Stimulated activated naive CD8-positive, alpha-beta T cell treated with anti-CD3 and anti-CD28 coated beads, Interleukin-15, Interleukin-2, amounts not matched to agents 100 ng/mL and 50 ng/mL, for 24 hours (primary cell): Measurements from ENCODE around the gene SPINT2.
"Not testable (repeated sequence)": the region's sequence is repeated elsewhere in the genome, so short reads cannot be mapped to it uniquely, and the experiment has no call there.

Experiments
- H3K27ac Mint-ChIP-seq: one replicate; pipeline ENCODE4 v1.8.0; 2021; ENCODE audit warnings: mild to moderate bottlenecking, mixed read lengths
- H3K27me3 Mint-ChIP-seq: one replicate; pipeline ENCODE4 v1.8.0; 2021; ENCODE audit warnings: mixed read lengths
- H3K36me3 Mint-ChIP-seq: one replicate; pipeline ENCODE4 v1.8.0; 2021; ENCODE audit warnings: low read depth, mixed read lengths
- H3K4me1 Mint-ChIP-seq: one replicate; pipeline ENCODE4 v1.8.0; 2021; ENCODE audit warnings: low read depth, mixed read lengths
- H3K4me3 Mint-ChIP-seq: one replicate; pipeline ENCODE4 v1.8.0; 2021; ENCODE audit warnings: mild to moderate bottlenecking, mixed read lengths
- H3K9me3 Mint-ChIP-seq: one replicate; pipeline ENCODE4 v1.8.0; 2021; ENCODE audit warnings: mixed read lengths

The SPINT2 gene

DNA sequence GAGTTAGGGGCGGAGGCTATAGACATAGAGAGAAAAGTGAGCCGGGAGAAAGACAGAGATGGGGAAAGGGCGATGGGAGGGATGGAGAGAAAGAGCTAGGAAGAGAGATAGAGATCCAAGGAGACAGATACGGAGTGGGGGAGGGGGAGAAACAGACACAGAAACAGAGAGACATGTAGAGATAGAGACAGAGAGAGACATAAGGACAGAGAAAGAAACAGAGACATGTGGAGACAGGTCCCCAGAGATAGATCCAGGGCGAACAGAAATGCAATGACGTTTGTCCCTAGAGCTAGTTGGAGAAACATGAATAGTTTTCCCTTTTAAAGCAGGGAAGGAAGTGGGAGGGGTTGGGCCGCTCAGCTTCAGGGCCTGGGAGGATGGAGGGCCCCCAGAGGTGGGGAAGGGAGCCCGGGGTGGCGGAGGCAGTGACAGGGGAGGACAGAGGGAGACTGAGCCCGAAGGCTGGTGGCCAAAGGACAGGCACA, 12.8 kb upstream of the SPINT2 start:
- Mint-ChIP-seq H3K36me3 (no peaks in the 10 kb centered on the region), H3K27me3 (peaks cover 14% of the 10 kb centered on the region), H3K4me1 (peaks cover 13% of the 10 kb centered on the region), H3K4me3 (no peak overlapping the region), H3K9me3 (no peaks in the 10 kb centered on the region), H3K27ac (no peak overlapping the region)

DNA sequence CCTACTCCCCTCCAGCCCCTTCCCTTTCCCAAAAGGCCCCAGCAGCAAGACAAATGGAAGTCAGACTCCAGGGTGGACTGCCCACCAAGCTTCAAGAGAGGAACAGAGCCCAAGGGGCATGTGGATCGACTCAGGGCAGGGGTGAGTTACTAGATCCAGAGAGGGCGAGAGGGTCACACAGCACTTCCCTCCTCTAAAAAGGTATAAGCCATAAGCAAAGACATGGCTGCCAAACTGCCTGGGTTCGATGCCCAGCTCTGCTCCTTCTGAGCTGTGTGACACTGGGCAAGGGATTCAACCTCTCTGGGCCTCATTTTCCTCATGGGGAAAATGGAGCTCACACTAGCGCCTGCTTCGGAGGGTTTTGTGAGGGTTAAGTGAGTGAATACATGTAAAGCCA, 12.0 kb upstream of the SPINT2 start:
- peaks cover 16% of the 10 kb centered on the region for H3K4me1 Mint-ChIP-seq
- no peak overlapping the region for H3K4me3 Mint-ChIP-seq
- H3K27me3 Mint-ChIP-seq, result peaks cover 21% of the 10 kb centered on the region
- H3K27ac Mint-ChIP-seq, result no peak overlapping the region
- H3K36me3 Mint-ChIP-seq, result no peaks in the 10 kb centered on the region
- no peaks in the 10 kb centered on the region for H3K9me3 Mint-ChIP-seq

DNA sequence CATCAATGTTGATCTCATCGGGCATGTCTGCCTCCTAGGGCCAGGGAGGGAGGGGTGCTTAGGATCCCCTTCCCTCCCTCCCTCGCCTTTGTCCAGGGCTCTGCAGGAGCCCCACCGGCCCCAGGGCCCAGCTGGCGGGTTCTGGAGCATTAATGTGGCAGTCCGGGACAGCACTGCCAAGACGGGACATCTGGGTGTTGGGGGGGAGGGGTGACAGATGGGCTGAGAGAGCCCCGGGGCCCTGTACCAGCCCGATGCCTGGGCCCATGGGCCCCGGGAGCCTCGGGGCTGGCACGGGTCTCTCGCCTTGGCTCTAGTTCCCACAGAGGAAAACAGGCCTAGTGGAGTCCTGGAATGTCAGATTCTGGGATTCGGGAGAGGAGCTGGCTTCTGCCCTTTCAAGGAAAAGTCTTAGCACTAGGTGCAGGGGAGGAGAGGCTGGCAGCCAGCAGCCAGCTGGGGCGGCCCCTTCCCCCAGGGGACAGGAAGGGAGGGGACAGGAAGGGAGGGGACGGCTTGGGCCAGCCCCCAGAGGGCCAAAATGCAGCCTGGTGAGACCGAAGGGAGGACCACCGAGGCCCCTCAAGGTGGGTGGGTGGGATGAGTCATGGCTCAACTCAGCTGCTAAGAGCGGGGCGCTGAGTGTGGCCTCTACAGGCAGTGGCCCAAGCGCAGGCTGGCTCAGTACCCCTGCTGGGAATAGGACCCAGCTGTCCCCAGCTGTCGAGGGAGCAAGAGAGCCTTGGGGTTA, 11.3 kb upstream of the SPINT2 start:
- H3K4me1 Mint-ChIP-seq, result peaks cover 16% of the 10 kb centered on the region
- no peaks in the 10 kb centered on the region for H3K36me3 Mint-ChIP-seq
- H3K27me3 Mint-ChIP-seq, result peaks cover 23% of the 10 kb centered on the region
- H3K4me3 Mint-ChIP-seq, result no peak overlapping the region
- H3K27ac Mint-ChIP-seq, result no peak overlapping the region
- no peaks in the 10 kb centered on the region for H3K9me3 Mint-ChIP-seq

DNA sequence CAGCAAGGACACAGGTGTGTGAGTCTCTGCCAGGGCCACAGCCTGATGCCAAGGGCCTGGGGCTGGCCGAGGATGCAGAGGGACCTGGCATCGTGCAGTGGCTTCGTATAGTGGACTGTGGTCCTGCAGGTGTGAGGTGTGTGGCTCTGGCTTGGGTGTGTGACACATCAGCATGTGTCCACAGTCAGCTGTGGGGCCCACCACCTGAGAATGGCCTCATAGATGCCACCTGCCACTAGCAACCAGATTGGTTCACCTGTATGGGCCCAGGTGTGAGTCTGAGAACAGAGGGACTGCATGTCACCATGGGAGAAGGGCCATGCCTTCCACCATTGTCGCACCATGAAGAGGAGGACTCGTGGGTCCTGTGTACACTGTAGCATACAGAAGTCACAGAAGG, 10.6 kb upstream of the SPINT2 start:
- H3K9me3 Mint-ChIP-seq, result no peaks in the 10 kb centered on the region
- peaks cover 24% of the 10 kb centered on the region for H3K27me3 Mint-ChIP-seq
- peaks cover 16% of the 10 kb centered on the region for H3K4me1 Mint-ChIP-seq
- H3K27ac Mint-ChIP-seq, result no peak overlapping the region
- no peak overlapping the region for H3K4me3 Mint-ChIP-seq
- no peaks in the 10 kb centered on the region for H3K36me3 Mint-ChIP-seq

DNA sequence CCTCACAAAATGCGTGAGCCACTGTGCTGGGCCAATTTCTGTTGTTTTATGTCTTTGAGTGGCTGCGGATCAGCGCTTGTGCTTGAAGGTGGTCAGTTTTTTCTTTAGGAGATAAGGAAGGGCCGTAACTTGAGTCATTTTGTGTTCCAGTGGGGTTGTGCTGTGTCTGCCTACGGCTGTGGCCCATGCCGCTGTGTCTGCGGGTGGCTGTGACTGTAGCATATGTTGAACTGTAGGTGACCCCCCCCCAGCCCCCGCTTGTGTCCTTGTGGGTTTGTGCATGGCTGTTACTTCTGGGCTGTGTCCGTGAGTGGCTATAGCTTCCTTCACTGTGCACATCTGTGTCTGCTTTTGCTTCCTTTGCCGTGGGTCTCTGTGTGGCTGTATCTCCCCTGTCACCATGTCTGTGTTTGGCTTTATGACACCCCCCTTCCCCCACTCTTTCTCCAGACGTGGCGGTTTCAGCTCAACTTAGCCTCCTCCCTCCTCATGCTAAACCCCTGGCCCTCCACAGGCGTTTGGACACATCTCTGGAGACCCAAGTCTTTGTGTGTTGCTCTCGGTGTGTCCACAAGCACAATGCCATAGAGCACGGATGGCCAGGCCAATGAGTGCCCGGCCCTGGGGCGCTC, 8.9 kb upstream of the SPINT2 start:
- Mint-ChIP-seq H3K9me3 (no peaks in the 10 kb centered on the region), H3K27me3 (peaks cover 24% of the 10 kb centered on the region), H3K36me3 (no peaks in the 10 kb centered on the region), H3K27ac (no peak overlapping the region), H3K4me3 (no peak overlapping the region), H3K4me1 (peaks cover 16% of the 10 kb centered on the region)

DNA sequence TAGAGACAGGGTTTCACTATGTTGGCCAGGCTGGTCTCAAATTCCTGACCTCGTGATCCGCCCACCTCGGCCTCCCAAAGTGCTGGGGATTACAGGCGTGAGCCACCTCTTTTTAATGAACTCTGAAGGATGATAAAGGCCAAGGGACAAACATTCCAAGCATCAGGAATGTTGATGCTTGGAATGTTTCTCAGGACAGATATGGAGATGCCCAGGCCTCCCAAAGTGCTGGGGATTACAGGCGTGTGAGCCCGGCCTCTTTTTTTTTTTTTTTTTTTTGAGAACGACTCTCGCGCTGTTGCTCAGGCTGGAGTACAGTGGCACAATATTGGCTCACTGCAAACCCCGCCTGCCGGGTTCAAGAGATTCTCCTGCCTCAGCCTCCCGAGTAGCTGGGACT, 2.4 kb upstream of the SPINT2 start:
- not testable (repeated sequence) for H3K9me3 Mint-ChIP-seq, H3K27me3 Mint-ChIP-seq, H3K4me3 Mint-ChIP-seq, H3K36me3 Mint-ChIP-seq, H3K27ac Mint-ChIP-seq
- peaks cover 33% of the 10 kb centered on the region for H3K4me1 Mint-ChIP-seq

DNA sequence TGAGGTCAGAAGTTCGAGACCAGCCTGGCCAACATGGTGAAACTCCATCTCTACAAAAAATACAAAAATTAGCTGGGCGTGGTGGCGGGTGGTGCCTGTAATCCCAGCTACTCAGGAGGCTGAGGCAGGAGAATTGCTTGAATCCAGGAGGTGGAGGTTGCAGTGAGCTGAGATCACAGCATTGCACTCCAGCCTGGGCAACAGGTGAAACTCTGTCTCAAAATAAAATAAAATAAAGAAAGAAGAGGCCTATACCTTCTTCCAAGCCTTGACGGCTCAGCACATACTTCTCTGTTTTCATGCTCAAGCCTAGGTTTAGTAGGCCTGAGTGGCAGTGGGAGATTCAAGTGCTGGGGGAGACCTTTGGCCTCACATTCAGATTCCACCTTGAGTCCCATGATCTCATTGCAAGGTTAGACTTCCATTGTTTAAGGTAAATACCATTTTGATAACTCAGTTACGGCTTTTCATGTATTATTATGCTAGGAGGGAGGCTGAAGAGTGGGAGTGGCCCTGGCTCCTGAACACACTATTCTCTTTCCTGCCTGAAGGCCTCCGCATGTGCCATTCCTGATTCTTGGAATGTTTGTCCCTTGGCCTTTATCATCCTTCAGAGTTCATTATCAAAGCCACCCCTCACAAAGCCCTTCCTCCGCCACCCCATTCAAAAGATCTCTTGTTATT, 1.6 kb upstream of the SPINT2 start:
- Mint-ChIP-seq H3K9me3 (no peaks in the 10 kb centered on the region), H3K27ac (peak overlapping the region; percentile 13), H3K4me1 (peaks cover 38% of the 10 kb centered on the region), H3K4me3 (no peak overlapping the region), H3K36me3 (no peaks in the 10 kb centered on the region), H3K27me3 (peaks cover 4% of the 10 kb centered on the region)

DNA sequence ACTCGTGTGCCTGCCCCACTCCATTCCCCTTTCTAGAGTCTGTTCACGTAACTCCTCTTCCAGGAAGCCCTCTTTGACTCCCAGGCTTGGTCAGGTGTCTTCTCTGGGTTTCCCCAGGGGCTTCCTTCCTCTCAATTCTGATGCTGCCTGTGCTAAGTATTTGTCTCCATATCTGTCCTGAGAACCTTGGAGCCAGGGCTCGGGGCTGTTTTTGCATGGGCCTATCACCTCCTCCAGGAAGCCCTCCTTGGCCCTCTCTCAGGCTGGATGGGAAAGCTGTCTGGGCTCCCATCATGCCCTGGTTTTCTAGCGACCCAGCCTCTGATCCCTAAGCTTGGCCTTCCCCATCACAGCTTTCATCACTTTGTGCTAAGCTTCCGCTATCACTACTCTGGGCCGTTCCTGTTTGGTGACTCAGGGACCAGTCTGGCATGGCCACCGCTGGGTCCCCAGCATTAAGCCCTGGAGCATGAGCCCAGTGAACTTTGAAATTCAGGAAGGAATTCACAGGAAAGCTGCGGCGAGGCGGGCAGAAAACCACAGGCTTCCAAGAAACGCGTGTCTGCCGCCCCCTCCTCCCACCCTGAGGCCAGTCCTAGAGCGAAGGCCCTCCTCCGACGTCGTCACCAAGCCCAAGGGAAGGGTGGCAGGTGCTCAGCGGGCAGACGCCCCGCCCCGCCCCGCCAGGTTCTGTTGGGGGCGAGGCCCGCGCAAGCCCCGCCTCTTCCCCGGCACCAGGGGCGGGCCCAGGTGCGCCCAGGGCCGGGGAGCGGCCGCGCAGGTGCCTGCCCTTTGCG, 486 bp upstream of the SPINT2 start:
- H3K36me3 Mint-ChIP-seq, result no peaks in the 10 kb centered on the region
- H3K4me1 Mint-ChIP-seq, result peaks cover 38% of the 10 kb centered on the region
- peak overlapping the region; percentile 90 for H3K27ac Mint-ChIP-seq
- H3K27me3 Mint-ChIP-seq, result no peaks in the 10 kb centered on the region
- no peaks in the 10 kb centered on the region for H3K9me3 Mint-ChIP-seq
- peak overlapping the region; percentile 82 for H3K4me3 Mint-ChIP-seq

DNA sequence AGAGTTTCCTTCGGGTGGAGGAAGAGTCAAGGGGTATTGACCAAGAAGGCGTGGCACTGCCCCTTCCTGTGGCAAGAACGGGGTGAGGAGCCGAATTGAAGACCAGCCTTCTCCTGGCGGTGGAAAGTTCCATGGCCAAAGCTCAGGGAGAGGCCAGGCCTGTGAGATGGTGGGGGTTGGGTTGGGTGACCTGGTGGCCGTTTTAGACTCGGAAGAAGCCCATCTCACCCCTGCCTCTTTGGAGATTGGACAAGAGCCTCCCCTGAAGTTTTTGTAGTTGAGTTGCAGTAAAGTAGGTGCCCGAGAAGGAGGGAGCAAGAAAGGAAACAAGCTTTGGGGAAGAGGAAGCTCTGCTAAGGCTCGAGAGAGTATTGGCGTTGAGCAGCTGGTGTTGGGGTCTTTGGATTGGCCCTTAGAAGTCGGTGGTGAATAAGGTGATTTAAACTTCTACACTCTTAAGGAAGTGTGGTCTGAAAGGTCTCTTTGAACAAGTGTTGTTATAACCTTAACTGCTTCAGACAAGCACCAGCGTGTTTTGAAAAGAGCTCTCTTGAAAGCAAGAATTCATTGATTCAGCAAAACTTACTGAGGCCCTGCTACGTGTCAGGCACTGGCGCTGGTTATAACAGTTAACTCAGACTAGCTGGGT, 964 bp downstream of the SPINT2 start:
- no peaks in the 10 kb centered on the region for H3K27me3 Mint-ChIP-seq
- no peaks in the 10 kb centered on the region for H3K9me3 Mint-ChIP-seq
- peak overlapping the region; percentile 81 for H3K27ac Mint-ChIP-seq
- H3K4me3 Mint-ChIP-seq, result peak overlapping the region; percentile 79
- peaks cover 43% of the 10 kb centered on the region for H3K4me1 Mint-ChIP-seq
- no peaks in the 10 kb centered on the region for H3K36me3 Mint-ChIP-seq

DNA sequence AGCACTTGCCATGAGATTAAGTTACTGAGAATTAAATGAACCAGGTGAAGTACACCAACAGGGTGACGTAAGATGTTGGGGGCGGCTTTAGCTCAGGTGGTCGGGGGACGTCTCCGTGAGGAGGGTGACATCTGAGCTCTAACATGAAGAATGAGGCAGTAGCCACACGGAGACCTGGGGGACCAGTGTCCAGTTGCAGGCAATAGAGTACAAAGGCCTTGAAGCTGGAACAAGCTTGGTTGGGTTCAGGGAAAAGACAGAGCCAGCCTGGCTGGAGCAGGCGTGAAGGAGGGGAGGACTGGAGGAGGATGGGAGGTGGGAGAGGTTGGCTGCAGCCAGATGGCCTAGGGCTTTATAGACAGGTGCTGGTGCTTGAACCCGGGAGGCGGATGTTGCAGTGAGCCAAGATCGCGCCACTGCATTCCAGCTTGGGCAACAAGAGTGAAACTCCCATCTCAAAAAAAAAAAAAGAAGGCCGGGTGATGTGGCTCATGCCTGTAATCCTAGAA, 1.6 kb downstream of the SPINT2 start:
- H3K4me3 Mint-ChIP-seq, result peak overlapping the region; percentile 79

DNA sequence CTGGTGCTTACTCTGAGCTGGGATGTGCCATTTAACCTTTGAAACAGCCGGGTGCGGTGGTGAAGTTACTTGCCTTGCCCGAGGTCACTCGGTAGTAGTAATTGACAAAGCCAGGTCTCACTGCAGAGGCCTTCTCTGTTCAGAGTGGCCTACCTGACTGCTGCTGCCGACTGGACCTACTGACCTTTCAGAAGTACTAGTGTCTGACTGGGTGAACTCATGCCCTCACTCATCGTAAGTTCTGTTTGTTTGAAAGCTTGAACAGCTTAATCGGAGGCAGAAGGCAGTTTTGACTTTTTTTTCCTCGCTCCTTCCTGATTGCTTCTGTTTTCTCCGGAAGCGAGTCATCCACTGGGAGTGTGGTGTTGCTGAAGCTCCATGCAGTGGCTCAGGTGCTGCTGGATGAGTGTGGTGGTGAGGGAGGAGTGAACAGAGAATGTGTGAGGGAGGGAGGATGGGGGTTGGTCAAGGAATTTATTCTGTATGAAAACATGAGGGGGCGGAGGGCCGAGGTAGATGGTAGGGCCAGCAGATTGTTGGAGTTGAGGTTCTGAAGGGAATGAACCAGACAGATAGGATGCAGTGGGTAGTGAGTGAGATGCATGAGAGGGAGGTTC, 2.7 kb downstream of the SPINT2 start:
- Mint-ChIP-seq H3K27me3 (no peaks in the 10 kb centered on the region), H3K4me1 (peaks cover 45% of the 10 kb centered on the region), H3K9me3 (no peaks in the 10 kb centered on the region), H3K4me3 (no peak overlapping the region), H3K27ac (no peak overlapping the region), H3K36me3 (no peaks in the 10 kb centered on the region)

More for the DNA sequence above, 1.6 kb downstream of the SPINT2 start:
- H3K36me3 Mint-ChIP-seq, result no peaks in the 10 kb centered on the region
- H3K27me3 Mint-ChIP-seq, result no peaks in the 10 kb centered on the region
- H3K27ac Mint-ChIP-seq, result no peak overlapping the region
- H3K4me1 Mint-ChIP-seq, result peaks cover 45% of the 10 kb centered on the region
- no peaks in the 10 kb centered on the region for H3K9me3 Mint-ChIP-seq

DNA sequence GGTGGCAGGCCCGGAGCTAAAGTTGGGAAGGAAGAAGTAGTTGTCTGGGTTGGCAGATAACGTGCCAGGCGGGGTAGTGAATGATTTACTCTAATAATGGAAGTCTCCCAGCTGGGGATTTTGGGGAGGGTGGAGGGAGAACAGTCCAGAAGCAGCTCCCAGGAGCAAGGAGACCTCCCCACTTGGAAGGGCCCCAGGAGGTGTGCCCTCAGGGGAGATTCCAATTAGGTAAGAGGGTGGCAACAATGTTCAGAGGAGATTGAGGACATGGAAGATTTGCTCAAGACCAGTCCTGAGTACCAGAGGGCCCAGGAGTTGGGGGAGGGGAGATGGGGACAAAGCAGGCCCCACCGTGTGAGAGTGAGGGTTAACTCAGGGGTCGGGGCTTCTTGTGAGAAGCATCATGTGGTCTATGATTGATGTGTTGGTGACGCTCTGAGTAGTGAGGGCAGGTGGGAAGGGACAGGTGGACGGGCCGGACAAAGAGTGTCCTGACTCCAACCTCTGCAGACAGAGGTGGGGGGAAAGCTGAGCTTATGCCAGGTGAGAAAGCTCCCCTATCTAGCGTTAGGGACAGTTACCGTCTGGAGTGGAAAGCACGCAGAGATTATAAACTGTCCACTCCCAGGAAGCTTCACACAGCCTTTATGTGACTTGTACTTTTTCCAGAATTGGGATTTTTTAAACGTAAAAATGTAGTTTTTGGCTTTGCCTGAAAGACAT, 3.5 kb downstream of the SPINT2 start:
- Mint-ChIP-seq H3K36me3 (no peaks in the 10 kb centered on the region), H3K4me1 (peaks cover 42% of the 10 kb centered on the region), H3K4me3 (no peak overlapping the region), H3K9me3 (no peaks in the 10 kb centered on the region), H3K27me3 (no peaks in the 10 kb centered on the region), H3K27ac (no peak overlapping the region)

DNA sequence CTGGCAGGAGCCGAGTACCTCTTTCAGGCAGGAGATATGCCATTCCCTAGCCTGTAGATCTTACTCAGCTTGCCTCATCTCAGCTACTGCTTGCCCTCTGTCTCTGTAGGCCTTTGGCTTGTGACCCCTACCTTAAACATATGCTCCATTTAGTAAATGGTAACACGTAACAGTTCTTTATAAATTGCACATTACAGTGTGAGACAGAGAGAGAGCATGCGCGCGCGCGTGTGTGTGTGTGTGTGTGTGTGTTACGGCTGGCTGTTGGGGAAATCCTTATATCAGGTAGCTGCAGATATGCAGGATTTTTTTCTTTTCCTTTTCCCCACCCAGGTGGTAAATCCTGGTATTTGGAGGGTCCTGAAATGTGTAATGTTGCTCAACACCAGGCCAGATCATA, 4.2 kb downstream of the SPINT2 start:
- Mint-ChIP-seq H3K36me3 (no peaks in the 10 kb centered on the region), H3K4me3 (no peak overlapping the region), H3K27me3 (no peaks in the 10 kb centered on the region), H3K27ac (no peak overlapping the region), H3K9me3 (no peaks in the 10 kb centered on the region), H3K4me1 (peaks cover 37% of the 10 kb centered on the region)
